GM12801 (cell line): Measurements from ENCODE around the gene SMIM30.

Experiments used
- CTCF ChIP-seq: IDR thresholded peaks from one replicate; pipeline ENCODE4 v1.5.1; 2011; ENCODE audit warnings: control low read depth; ENCODE audit not compliant: insufficient read length; ENCODE audit errors: extremely low read depth

The SMIM30 gene

GRCh38 chr7:113099284-113099919 lies 19.0 kb downstream of the SMIM30 start:
- no peak for TF ChIP-seq CTCF

GRCh38 chr7:113094517-113095249 lies 23.7 kb downstream of the SMIM30 start:
- no peak for TF ChIP-seq CTCF

GRCh38 chr7:113093561-113093960 lies 24.8 kb downstream of the SMIM30 start:
- TF ChIP-seq CTCF: no peak

GRCh38 chr7:113092762-113093161 lies 25.6 kb downstream of the SMIM30 start:
- no peak for TF ChIP-seq CTCF

GRCh38 chr7:113087071-113087998 lies 31.0 kb downstream of the SMIM30 start:
- no peak for TF ChIP-seq CTCF

GRCh38 chr7:113086431-113086888 lies 31.9 kb downstream of the SMIM30 start, which contains the start of gene GPR85:
GPR85 (minus strand) TSS chr7:113086827; CDS start chr7:113084721, 2,106 bp downstream.
- TF ChIP-seq CTCF: no peak
